Measurements from ENCODE around the gene PTPRN2.
"Not testable (repeated sequence)": the region's sequence is repeated elsewhere in the genome, so short reads cannot be mapped to it uniquely, and the experiment has no call there.

The PTPRN2 gene

GRCh38 chr7:158174947-158175346 is 412.7 kb downstream of the PTPRN2 start:
- DNase-seq (ENCODE audit: low read depth): no peak

GRCh38 chr7:158167373-158167772 is 420.2 kb downstream of the PTPRN2 start:
- DNase-seq (ENCODE audit: low read depth): no peak

- no peak for DNase-seq (ENCODE audit: low read depth)
Measured at GRCh38 chr7:158166386-158167340, 421.0 kb downstream of the PTPRN2 start.

- no peak for DNase-seq (ENCODE audit: low read depth)
Measured at GRCh38 chr7:158165711-158166110, 421.9 kb downstream of the PTPRN2 start.

- DNase-seq (ENCODE audit: low read depth): no peak
Measured at GRCh38 chr7:158164101-158165095, 423.2 kb downstream of the PTPRN2 start.

- no peak for DNase-seq (ENCODE audit: low read depth)
Measured at GRCh38 chr7:158161194-158161593, 426.4 kb downstream of the PTPRN2 start.

- DNase-seq (ENCODE audit: low read depth): no peak
Measured at GRCh38 chr7:158160199-158160598, 427.4 kb downstream of the PTPRN2 start.

GRCh38 chr7:158157460-158157859 is 430.2 kb downstream of the PTPRN2 start:
- no peak for DNase-seq (ENCODE audit: low read depth)

- DNase-seq (ENCODE audit: low read depth): not testable (repeated sequence)
Measured at GRCh38 chr7:158151273-158151672, 436.4 kb downstream of the PTPRN2 start.

- no peak for DNase-seq (ENCODE audit: low read depth)
Measured at GRCh38 chr7:158150234-158150633, 437.4 kb downstream of the PTPRN2 start.

GRCh38 chr7:158147431-158147830 is 440.2 kb downstream of the PTPRN2 start:
- not testable (repeated sequence) for DNase-seq (ENCODE audit: low read depth)

GRCh38 chr7:158145370-158145769 is 442.3 kb downstream of the PTPRN2 start:
- no peak for DNase-seq (ENCODE audit: low read depth)

GRCh38 chr7:158143196-158144120 is 444.2 kb downstream of the PTPRN2 start:
- DNase-seq (ENCODE audit: low read depth): no peak

- DNase-seq (ENCODE audit: low read depth): no peak
Measured at GRCh38 chr7:158142657-158143056, 445.0 kb downstream of the PTPRN2 start.

- no peak for DNase-seq (ENCODE audit: low read depth)
Measured at GRCh38 chr7:158141806-158142518, 445.7 kb downstream of the PTPRN2 start.

GRCh38 chr7:158141221-158141582 is 446.4 kb downstream of the PTPRN2 start:
- DNase-seq (ENCODE audit: low read depth): no peak

GRCh38 chr7:158140538-158141220 is 446.9 kb downstream of the PTPRN2 start:
- no peak for DNase-seq (ENCODE audit: low read depth)

- no peak for DNase-seq (ENCODE audit: low read depth)
Measured at GRCh38 chr7:158139499-158139898, 448.1 kb downstream of the PTPRN2 start.

GRCh38 chr7:158138329-158138597 is 449.4 kb downstream of the PTPRN2 start:
- no peak for DNase-seq (ENCODE audit: low read depth)

- no peak for DNase-seq (ENCODE audit: low read depth)
Measured at GRCh38 chr7:158137516-158138328, 449.9 kb downstream of the PTPRN2 start.

All from HS-5 (cell line).